Neural cell (in vitro differentiated cells): Measurements from ENCODE around the gene FSTL3. TPM values are rescaled to one million over a fixed set of nuclear protein-coding genes. Genes with fewer than 3 reads are reported as not detected.
"Not testable (repeated sequence)": the region's sequence is repeated elsewhere in the genome, so short reads cannot be mapped to it uniquely, and the experiment has no call there.

Source experiments
- H2AFZ ChIP-seq: fragments of 200-600, 300-800 bp; sonication (generic), shearing (Covaris generic); 2 replicates; pipeline ENCODE4 v1.6.0; 2014; ENCODE audit warnings: low read depth, mild to moderate bottlenecking, antibody characterized with exemption, low read length, moderate library complexity
- H3F3A ChIP-seq: fragments of 200-600 bp; shearing (Covaris generic); 2 replicates; pipeline ENCODE4 v1.6.1; 2016; ENCODE audit warnings: mild to moderate bottlenecking, moderate library complexity, mixed read lengths, antibody characterized with exemption, low read length; ENCODE audit not compliant: insufficient read depth, poor library complexity, severe bottlenecking
- H3K27ac ChIP-seq: fragments of 200-600, 300-800 bp; sonication (generic), shearing (Covaris generic); 2 replicates; pipeline ENCODE4 v1.5.1; 2014; ENCODE audit warnings: mild to moderate bottlenecking, low read length, moderate library complexity
- H3K27me3 ChIP-seq: fragments of 300-800, 200-600 bp; sonication (generic), shearing (Covaris generic); 2 replicates; pipeline ENCODE4 v1.6.0; 2014; ENCODE audit warnings: mild to moderate bottlenecking, low read depth, low read length, moderate library complexity; ENCODE audit not compliant: insufficient read depth
- H3K36me3 ChIP-seq: fragments of 300-800, 200-600 bp; sonication (generic), shearing (Covaris generic); 2 replicates; pipeline ENCODE4 v1.5.1; 2014; ENCODE audit warnings: mild to moderate bottlenecking, antibody characterized with exemption, low read length, moderate library complexity; ENCODE audit not compliant: insufficient read depth
- H3K4me2 ChIP-seq: fragments of 300-800, 200-600 bp; sonication (generic), shearing (Covaris generic); 2 replicates; pipeline ENCODE4 v1.6.0; 2014; ENCODE audit warnings: mild to moderate bottlenecking, low read length
- H3K4me3 ChIP-seq: fragments of 300-800, 200-600 bp; sonication (generic), shearing (Covaris generic); 2 replicates; pipeline ENCODE4 v1.5.1; 2014; ENCODE audit warnings: mild to moderate bottlenecking, low read length, moderate library complexity
- H3K79me2 ChIP-seq: fragments of 200-600 bp; shearing (Covaris generic); replicated peaks from 2 replicates; pipeline ENCODE4 v1.6.0; 2014; ENCODE audit warnings: mild to moderate bottlenecking, low read length, moderate library complexity; ENCODE audit not compliant: insufficient read depth
- H3K9ac ChIP-seq: fragments of 300-800, 200-600 bp; sonication (generic), shearing (Covaris generic); 2 replicates; pipeline ENCODE4 v1.6.1; 2016; ENCODE audit warnings: mild to moderate bottlenecking, low read length, mixed read lengths
- H3K9me2 ChIP-seq: fragments of 200-600 bp; shearing (Covaris generic); 2 replicates; pipeline ENCODE4 v1.6.1; 2016; ENCODE audit warnings: mild to moderate bottlenecking, low read length, mixed read lengths; ENCODE audit not compliant: insufficient read depth
- H3K9me3 ChIP-seq: fragments of 200-600, 300-800 bp; sonication (generic), shearing (Covaris generic); 2 replicates; pipeline ENCODE4 v1.6.1; 2016; ENCODE audit warnings: mild to moderate bottlenecking, mixed run types, low read length, moderate library complexity, mixed read lengths
- H4K20me1 ChIP-seq: fragments of 200-600 bp; shearing (Covaris generic); 2 replicates; pipeline ENCODE4 v1.6.1; 2016; ENCODE audit warnings: mild to moderate bottlenecking, mixed run types; ENCODE audit not compliant: insufficient read depth
- EP300 ChIP-seq: fragments of 450-650 bp; conservative IDR thresholded peaks from 2 replicates; pipeline ENCODE4 v1.6.1; 2014; ENCODE audit warnings: antibody characterized with exemption, mild to moderate bottlenecking, moderate library complexity; ENCODE audit not compliant: poor library complexity, severe bottlenecking
- EZH2 ChIP-seq: fragments of 200-600, 300-800 bp; shearing (Covaris generic), sonication (generic); IDR thresholded peaks from 2 replicates; pipeline ENCODE4 v1.6.1; 2014; ENCODE audit warnings: antibody characterized with exemption, low read length, borderline replicate concordance, mild to moderate bottlenecking; ENCODE audit not compliant: insufficient read depth, poor library complexity, severe bottlenecking
- MXI1 ChIP-seq: fragments of 450-650 bp; conservative IDR thresholded peaks from 2 replicates; pipeline ENCODE4 v1.6.1; 2014; ENCODE audit warnings: antibody characterized with exemption, mild to moderate bottlenecking; ENCODE audit not compliant: poor library complexity, severe bottlenecking
- POLR2AphosphoS5 ChIP-seq: IDR thresholded peaks from 2 replicates; pipeline ENCODE4 v1.6.1; 2012
- RAD21 ChIP-seq: fragments of 450-650 bp; conservative IDR thresholded peaks from 2 replicates; pipeline ENCODE4 v1.6.1; 2014; ENCODE audit warnings: antibody characterized with exemption, mild to moderate bottlenecking, moderate library complexity
- SMC3 ChIP-seq: fragments of 450-650 bp; conservative IDR thresholded peaks from 2 replicates; pipeline ENCODE4 v1.6.1; 2014; ENCODE audit warnings: antibody characterized with exemption, mild to moderate bottlenecking, moderate library complexity; ENCODE audit not compliant: poor library complexity
- TAF1 ChIP-seq: IDR thresholded peaks from 2 replicates; pipeline ENCODE4 v1.6.1; 2012; ENCODE audit warnings: low read depth
- polyA plus RNA-seq: library from polyadenylated mRNA; depleted of rRNA; stranded (reverse); fragments of >200 nt; gene quantifications from 2 replicates; pipeline ENCODE4 v1.2.3, GENCODE V29; 2014
- TF ChIP-seq, protein P1 (sequence below): IDR thresholded peaks from 2 replicates; pipeline ENCODE4 v1.6.1; 2012; ENCODE audit warnings: borderline replicate concordance
- TF ChIP-seq, protein P2 (sequence below): fragments of 450-650 bp; IDR thresholded peaks from 2 replicates; pipeline ENCODE4 v1.5.1; 2014; ENCODE audit warnings: antibody characterized with exemption, mild to moderate bottlenecking, moderate library complexity; ENCODE audit not compliant: poor library complexity, severe bottlenecking

The FSTL3 gene
- polyA plus RNA-seq, 1 donor from 2014 or later: 3.1 TPM

DNA sequence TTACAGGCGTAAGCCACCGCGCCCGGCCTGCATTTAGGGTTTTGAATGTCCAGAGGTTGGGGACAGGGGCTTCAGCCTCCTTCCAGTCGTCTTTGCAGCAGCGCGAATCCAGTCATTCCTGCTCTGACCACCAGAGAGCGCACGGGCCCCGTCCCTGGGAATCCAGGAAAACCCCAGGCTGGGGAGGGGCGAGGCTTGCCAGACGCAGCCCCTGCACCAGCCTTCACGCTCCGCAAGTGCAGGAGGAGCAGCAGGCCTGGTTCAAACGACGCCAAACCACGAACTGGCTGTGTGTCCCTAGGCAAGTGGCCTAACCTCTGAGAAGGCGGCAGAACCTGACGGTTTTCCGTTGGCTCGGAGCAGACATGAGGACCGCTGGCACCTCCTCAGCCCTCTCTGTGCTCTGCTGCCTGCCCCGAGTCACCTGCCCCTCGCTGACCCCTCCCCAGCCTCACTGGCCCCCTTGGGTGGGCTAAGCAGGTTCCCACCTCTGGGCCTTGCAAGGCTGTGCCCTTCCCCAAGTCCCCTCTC is 11.2 kb upstream of the FSTL3 start:
- TF ChIP-seq TAF1: no peak
- TF ChIP-seq MXI1: peak; percentile 38
- TF ChIP-seq, protein P1, sequence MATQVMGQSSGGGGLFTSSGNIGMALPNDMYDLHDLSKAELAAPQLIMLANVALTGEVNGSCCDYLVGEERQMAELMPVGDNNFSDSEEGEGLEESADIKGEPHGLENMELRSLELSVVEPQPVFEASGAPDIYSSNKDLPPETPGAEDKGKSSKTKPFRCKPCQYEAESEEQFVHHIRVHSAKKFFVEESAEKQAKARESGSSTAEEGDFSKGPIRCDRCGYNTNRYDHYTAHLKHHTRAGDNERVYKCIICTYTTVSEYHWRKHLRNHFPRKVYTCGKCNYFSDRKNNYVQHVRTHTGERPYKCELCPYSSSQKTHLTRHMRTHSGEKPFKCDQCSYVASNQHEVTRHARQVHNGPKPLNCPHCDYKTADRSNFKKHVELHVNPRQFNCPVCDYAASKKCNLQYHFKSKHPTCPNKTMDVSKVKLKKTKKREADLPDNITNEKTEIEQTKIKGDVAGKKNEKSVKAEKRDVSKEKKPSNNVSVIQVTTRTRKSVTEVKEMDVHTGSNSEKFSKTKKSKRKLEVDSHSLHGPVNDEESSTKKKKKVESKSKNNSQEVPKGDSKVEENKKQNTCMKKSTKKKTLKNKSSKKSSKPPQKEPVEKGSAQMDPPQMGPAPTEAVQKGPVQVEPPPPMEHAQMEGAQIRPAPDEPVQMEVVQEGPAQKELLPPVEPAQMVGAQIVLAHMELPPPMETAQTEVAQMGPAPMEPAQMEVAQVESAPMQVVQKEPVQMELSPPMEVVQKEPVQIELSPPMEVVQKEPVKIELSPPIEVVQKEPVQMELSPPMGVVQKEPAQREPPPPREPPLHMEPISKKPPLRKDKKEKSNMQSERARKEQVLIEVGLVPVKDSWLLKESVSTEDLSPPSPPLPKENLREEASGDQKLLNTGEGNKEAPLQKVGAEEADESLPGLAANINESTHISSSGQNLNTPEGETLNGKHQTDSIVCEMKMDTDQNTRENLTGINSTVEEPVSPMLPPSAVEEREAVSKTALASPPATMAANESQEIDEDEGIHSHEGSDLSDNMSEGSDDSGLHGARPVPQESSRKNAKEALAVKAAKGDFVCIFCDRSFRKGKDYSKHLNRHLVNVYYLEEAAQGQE: no peak
- TF ChIP-seq POLR2AphosphoS5: no peak
- TF ChIP-seq, protein P2, sequence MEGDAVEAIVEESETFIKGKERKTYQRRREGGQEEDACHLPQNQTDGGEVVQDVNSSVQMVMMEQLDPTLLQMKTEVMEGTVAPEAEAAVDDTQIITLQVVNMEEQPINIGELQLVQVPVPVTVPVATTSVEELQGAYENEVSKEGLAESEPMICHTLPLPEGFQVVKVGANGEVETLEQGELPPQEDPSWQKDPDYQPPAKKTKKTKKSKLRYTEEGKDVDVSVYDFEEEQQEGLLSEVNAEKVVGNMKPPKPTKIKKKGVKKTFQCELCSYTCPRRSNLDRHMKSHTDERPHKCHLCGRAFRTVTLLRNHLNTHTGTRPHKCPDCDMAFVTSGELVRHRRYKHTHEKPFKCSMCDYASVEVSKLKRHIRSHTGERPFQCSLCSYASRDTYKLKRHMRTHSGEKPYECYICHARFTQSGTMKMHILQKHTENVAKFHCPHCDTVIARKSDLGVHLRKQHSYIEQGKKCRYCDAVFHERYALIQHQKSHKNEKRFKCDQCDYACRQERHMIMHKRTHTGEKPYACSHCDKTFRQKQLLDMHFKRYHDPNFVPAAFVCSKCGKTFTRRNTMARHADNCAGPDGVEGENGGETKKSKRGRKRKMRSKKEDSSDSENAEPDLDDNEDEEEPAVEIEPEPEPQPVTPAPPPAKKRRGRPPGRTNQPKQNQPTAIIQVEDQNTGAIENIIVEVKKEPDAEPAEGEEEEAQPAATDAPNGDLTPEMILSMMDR: peak; percentile 97
- peak; percentile 98 for TF ChIP-seq SMC3
- peak; percentile 97 for TF ChIP-seq RAD21
- TF ChIP-seq EP300: peak; percentile 31
- no peak for TF ChIP-seq EZH2
- H3K9me3 ChIP-seq: no peaks in the 10 kb centered on the region
- peaks cover 11% of the 10 kb centered on the region for H4K20me1 ChIP-seq
- H3K79me2 ChIP-seq: peaks cover 28% of the 10 kb centered on the region
- H3K4me2 ChIP-seq: no peak overlapping the region
- H2AFZ ChIP-seq: peak overlapping the region; percentile 24
- H3K27ac ChIP-seq: no peak overlapping the region
- H3K36me3 ChIP-seq: no peaks in the 10 kb centered on the region
- H3K9me2 ChIP-seq: no peaks in the 10 kb centered on the region
- H3K27me3 ChIP-seq: no peaks in the 10 kb centered on the region
- no peaks in the 10 kb centered on the region for H3F3A ChIP-seq
- H3K9ac ChIP-seq: peak overlapping the region; percentile 16
- H3K4me3 ChIP-seq: no peak overlapping the region

DNA sequence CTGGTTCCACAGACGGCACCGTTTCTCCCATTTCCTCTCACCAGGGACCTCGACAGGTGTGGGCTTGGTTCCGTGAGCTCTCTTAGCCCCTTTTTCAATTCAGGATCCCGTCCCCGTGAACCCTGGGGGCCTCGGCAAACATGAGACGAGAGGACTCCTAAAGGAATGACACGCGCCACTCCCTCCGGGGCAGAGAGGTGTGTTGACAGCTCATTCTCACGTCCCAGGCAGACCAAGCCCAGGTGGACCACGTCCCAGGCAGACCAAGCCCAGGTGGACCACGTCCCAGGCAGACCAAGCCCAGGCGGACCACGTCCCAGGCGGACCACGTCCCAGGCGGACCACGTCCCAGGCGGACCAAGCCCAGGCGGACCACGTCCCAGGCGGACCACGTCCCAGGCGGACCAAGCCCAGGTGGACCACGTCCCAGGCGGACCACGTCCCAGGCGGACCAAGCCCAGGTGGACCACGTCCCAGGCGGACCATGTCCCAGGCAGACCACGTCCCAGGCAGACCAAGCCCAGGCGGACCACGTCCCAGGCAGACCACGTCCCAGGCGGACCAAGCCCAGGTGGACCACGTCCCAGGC is 9.1 kb upstream of the FSTL3 start:
- H3K9ac ChIP-seq, H3K4me3 ChIP-seq, H3K4me2 ChIP-seq, H3K79me2 ChIP-seq, H3K9me2 ChIP-seq, H3F3A ChIP-seq, H3K36me3 ChIP-seq, H4K20me1 ChIP-seq, H3K27ac ChIP-seq, H3K9me3 ChIP-seq, H2AFZ ChIP-seq, H3K27me3 ChIP-seq: not testable (repeated sequence)

DNA sequence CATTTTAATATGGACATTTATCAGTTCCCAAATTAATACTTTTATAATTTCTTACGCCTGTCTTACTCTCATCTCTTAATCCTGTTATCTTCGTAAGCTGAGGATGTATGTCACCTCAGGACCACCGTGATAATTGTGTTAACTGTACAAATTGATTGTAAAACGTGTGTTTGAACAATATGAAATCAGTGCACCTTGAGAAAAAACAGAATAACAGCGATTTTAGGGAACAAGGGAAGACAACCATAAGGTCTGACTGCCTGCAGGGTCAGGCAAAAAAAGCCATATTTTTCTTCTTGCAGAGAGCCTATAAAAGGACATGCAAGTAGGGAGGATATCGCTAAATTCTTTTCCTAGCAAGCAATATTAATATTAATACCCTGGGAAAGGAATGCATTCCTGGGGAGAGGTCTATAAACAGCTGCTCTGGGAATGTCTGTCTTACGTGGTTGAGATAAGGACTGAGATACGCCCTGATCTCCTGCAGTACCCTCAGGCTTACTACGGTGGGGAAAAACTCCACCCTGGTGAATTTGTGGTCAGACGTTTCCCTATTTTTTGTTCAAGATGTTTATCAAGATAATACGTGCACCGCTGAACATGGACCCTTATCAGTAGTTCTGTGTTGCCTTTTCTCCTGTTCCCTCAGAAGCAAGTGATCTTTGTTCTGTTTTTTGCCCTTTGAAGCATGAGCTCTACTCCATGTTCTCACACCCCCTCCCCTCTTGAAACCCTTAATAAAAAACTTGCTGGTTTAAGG is 7.3 kb upstream of the FSTL3 start:
- not testable (repeated sequence) for H4K20me1 ChIP-seq, H3K9me3 ChIP-seq, H2AFZ ChIP-seq, H3F3A ChIP-seq, H3K36me3 ChIP-seq, H3K27me3 ChIP-seq, H3K79me2 ChIP-seq, H3K4me2 ChIP-seq, H3K9ac ChIP-seq, H3K9me2 ChIP-seq, H3K4me3 ChIP-seq, H3K27ac ChIP-seq
